ENCODE results near the gene UBE2J2.

Gene UBE2J2

DNA sequence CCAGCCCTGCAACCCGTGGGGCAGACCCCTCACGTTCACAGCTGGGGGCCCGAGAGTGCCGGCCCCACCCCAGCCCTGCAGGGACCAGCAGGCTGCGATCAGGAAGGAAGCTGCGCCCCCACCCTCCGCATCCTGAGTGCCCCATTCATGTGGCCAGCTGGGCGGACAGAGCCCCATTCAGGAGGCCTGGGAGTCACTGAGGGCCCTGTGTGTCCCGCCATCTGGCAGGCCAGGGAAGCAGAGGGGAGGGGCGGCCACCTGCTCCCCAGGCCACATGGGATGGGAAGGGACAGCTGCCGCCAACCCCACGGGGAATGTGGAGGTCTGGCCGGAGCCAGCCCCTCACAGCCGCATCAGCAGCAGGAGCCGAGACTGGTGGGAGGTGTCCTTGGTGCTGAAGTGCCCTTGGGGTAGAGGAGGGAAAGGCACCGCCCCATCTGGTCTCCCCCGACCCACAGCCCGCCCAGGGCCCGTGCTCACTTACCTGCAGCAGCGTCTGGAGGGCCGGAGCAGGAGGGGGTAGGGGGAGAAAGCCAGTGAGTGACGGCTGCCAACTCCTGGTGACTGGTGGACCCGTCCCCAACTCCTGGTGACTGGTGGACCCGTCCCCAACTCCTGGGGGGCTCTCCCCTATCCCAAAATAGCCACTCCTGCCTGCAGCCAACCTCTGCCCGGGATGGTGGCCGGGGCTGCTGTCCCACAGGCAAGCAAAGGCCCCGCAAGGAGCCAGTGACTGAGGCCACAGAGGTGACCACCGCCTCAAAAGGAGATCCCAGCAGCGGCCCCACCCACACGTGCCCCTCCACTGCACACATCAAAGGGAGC lies 25.4 kb upstream of the UBE2J2 start:
- no peak overlapping the region for H3K4me3 ChIP-seq (ENCODE audit: insufficient read depth in 1 of 2, low read depth in 1 of 2, low read length in 2 of 2)
- H3K14ac ChIP-seq (ENCODE audit: low read length in 2 of 2): no peak overlapping the region
- H3K4ac ChIP-seq (ENCODE audit: low read depth in 1 of 2, low read length in 2 of 2): no peak overlapping the region
- H4K91ac ChIP-seq (ENCODE audit: low read length): no peak overlapping the region
- no peak overlapping the region for H2BK120ac ChIP-seq (ENCODE audit: low read depth, low read length)
- H2BK5ac ChIP-seq (ENCODE audit: low read depth, low read length, poor library complexity, severe bottlenecking): no peak overlapping the region
- H3K79me1 ChIP-seq (replicated peaks; ENCODE audit: low read length, poor library complexity, severe bottlenecking): peaks cover 18% of the 10 kb centered on the region
- no peak overlapping the region for H3K27ac ChIP-seq (ENCODE audit: low read length, poor library complexity, severe bottlenecking)
- no peak overlapping the region for H3K23ac ChIP-seq (ENCODE audit: low read length in 2 of 2)
- H3K9ac ChIP-seq (ENCODE audit: low read length): no peak overlapping the region
- peaks cover 5 to 84% of the 10 kb centered on the region in 2 experiments for H3K36me3 ChIP-seq (ENCODE audit: control insufficient read depth in 1 of 2, insufficient read depth in 2 of 2, low read depth in 1 of 2, low read length in 2 of 2)
- peaks cover 21% of the 10 kb centered on the region for H3K4me1 ChIP-seq (ENCODE audit: control insufficient read depth, insufficient read depth, low read depth, low read length)
- no peaks in the 10 kb centered on the region for H3K9me3 ChIP-seq (ENCODE audit: control insufficient read depth, low read length)
- H3K18ac ChIP-seq (ENCODE audit: low read depth in 1 of 2, low read length in 2 of 2): no peak overlapping the region
- H2AK5ac ChIP-seq (ENCODE audit: low read length, severe bottlenecking): no peak overlapping the region
- H2AFZ ChIP-seq (ENCODE audit: low read depth, low read length): no peak overlapping the region
- no peak overlapping the region for H4K8ac ChIP-seq (ENCODE audit: low read length)
- no peak overlapping the region for H3K4me2 ChIP-seq (ENCODE audit: low read length, poor library complexity, severe bottlenecking)
- no peak overlapping the region for H2BK12ac ChIP-seq (ENCODE audit: low read length in 2 of 2)
- 77% methylated on average over 30 of the region's 30 CpGs for WGBS
- H2BK15ac ChIP-seq (ENCODE audit: low read depth, poor library complexity, severe bottlenecking): no peak overlapping the region
- H3K27me3 ChIP-seq (ENCODE audit: control insufficient read depth in 1 of 2, insufficient read depth in 1 of 2, low read length in 2 of 2): no peaks in the 10 kb centered on the region
- DNase-seq: peak; percentile 29

DNA sequence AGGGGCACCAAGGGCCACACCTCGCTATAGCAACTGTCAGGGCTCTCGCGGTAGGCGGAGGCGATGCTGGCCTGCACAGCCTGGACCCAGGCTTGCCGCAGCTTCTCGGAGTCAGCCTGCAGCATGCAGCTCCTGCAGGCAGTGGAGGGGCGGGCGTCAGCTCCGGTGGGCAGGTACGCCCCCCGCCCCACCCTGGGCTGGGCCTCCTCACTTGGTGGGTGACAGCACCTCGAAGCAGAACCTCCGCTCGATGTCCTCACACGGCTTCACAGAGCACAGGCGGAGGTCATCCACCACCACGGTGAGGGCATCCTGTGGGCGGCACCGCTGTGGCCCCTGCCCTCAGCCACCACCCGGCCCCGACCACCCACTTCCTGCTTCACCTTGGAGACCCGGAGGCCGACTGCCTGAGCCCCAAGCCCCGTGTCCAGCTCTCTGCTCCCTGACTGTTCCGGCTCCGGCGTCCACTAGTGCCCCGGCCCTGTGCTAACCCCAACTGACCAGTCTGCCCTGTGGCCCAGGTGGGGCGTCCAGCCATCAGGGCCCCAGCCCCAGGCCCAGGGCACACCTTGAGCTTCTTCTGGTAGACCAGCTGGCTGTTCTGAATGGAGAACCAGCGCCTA lies 24.3 kb upstream of the UBE2J2 start:
- no peak overlapping the region for H3K27ac ChIP-seq (ENCODE audit: low read length, poor library complexity, severe bottlenecking)
- no peak for DNase-seq
- H3K4me3 ChIP-seq (ENCODE audit: insufficient read depth in 1 of 2, low read depth in 1 of 2, low read length in 2 of 2): no peak overlapping the region
- H4K91ac ChIP-seq (ENCODE audit: low read length): no peak overlapping the region
- no peak overlapping the region for H3K18ac ChIP-seq (ENCODE audit: low read depth in 1 of 2, low read length in 2 of 2)
- no peaks in the 10 kb centered on the region for H3K9me3 ChIP-seq (ENCODE audit: control insufficient read depth, low read length)
- peaks cover 9% of the 10 kb centered on the region for H3K4me1 ChIP-seq (ENCODE audit: control insufficient read depth, insufficient read depth, low read depth, low read length)
- H2AK5ac ChIP-seq (ENCODE audit: low read length, severe bottlenecking): no peak overlapping the region
- no peak overlapping the region for H3K9ac ChIP-seq (ENCODE audit: low read length)
- H3K4me2 ChIP-seq (ENCODE audit: low read length, poor library complexity, severe bottlenecking): no peak overlapping the region
- H3K36me3 ChIP-seq (ENCODE audit: control insufficient read depth in 1 of 2, insufficient read depth in 2 of 2, low read depth in 1 of 2, low read length in 2 of 2): peaks cover 5 to 84% of the 10 kb centered on the region in 2 experiments
- no peak overlapping the region for H3K14ac ChIP-seq (ENCODE audit: low read length in 2 of 2)
- H2AFZ ChIP-seq (ENCODE audit: low read depth, low read length): no peak overlapping the region
- no peak overlapping the region for H2BK5ac ChIP-seq (ENCODE audit: low read depth, low read length, poor library complexity, severe bottlenecking)
- no peak overlapping the region for H2BK120ac ChIP-seq (ENCODE audit: low read depth, low read length)
- no peak overlapping the region for H3K23ac ChIP-seq (ENCODE audit: low read length in 2 of 2)
- H4K8ac ChIP-seq (ENCODE audit: low read length): peak overlapping the region; percentile 7
- H3K4ac ChIP-seq (ENCODE audit: low read depth in 1 of 2, low read length in 2 of 2): no peak overlapping the region
- H2BK15ac ChIP-seq (ENCODE audit: low read depth, poor library complexity, severe bottlenecking): no peak overlapping the region
- peaks cover 13% of the 10 kb centered on the region for H3K79me1 ChIP-seq (replicated peaks; ENCODE audit: low read length, poor library complexity, severe bottlenecking)
- H2BK12ac ChIP-seq (ENCODE audit: low read length in 2 of 2): no peak overlapping the region
- WGBS: 95% methylated on average over 31 of the region's 31 CpGs
- no peaks in the 10 kb centered on the region for H3K27me3 ChIP-seq (ENCODE audit: control insufficient read depth in 1 of 2, insufficient read depth in 1 of 2, low read length in 2 of 2)

DNA sequence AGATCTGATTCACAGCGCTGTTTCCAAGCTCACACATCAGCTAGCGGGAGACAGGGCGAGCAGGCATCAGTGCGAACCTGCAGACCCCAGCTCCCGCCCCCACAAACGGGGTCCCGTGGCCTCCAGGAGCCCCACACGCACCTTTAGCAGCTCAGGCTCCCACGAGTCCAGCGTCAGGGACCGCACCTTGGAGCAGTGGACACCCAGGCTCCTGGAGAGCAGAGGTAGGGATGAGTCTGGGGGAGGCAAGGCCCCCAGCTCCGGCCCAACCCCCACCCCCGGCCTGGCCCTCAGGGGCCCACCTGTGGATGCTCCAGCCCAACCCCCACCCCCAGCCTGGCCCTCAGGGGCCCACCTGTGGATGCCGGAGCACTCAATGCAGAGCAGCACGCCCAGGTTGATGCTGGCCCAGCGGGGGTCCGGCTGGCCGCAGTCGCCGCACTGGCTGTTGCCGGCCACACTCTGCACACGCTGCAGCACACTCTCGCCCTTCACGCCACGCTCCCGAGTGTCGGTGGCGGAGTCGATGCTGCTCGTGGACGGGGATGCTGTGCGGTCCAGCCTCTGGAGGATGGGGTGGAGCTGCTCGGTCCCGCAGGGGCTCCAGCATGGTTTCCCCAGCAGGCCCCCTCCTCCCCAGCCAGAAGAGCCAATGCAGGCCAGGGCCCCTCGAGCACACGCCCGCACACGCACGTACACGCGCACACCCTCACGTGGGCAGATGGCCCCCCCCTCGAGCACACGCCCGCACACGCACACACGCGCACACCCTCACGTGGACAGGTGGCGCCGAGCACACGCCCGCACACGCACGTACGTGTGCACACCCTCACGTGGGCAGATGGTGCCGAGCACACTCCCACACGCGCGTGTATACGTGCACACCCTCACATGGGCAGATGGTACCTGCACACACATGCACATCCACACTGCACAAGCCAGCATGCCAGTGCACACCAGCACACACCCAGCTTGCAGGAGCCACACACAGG lies 22.7 kb upstream of the UBE2J2 start:
- H3K27ac ChIP-seq (ENCODE audit: low read length, poor library complexity, severe bottlenecking): no peak overlapping the region
- peaks cover 3% of the 10 kb centered on the region for H3K79me1 ChIP-seq (replicated peaks; ENCODE audit: low read length, poor library complexity, severe bottlenecking)
- no peak overlapping the region for H2BK15ac ChIP-seq (ENCODE audit: low read depth, poor library complexity, severe bottlenecking)
- no peak overlapping the region for H2AFZ ChIP-seq (ENCODE audit: low read depth, low read length)
- H4K91ac ChIP-seq (ENCODE audit: low read length): peak overlapping the region; percentile 58
- H2BK12ac ChIP-seq (ENCODE audit: low read length in 2 of 2): no peak overlapping the region
- 96% methylated on average over 61 of the region's 62 CpGs for WGBS
- no peak overlapping the region for H3K18ac ChIP-seq (ENCODE audit: low read depth in 1 of 2, low read length in 2 of 2)
- H3K36me3 ChIP-seq (ENCODE audit: control insufficient read depth in 1 of 2, insufficient read depth in 2 of 2, low read depth in 1 of 2, low read length in 2 of 2): peaks cover 5 to 81% of the 10 kb centered on the region in 2 experiments
- no peak overlapping the region for H2BK120ac ChIP-seq (ENCODE audit: low read depth, low read length)
- H3K23ac ChIP-seq (ENCODE audit: low read length in 2 of 2): no peak overlapping the region
- no peak overlapping the region for H2AK5ac ChIP-seq (ENCODE audit: low read length, severe bottlenecking)
- H3K14ac ChIP-seq (ENCODE audit: low read length in 2 of 2): no peak overlapping the region
- no peaks in the 10 kb centered on the region for H3K27me3 ChIP-seq (ENCODE audit: control insufficient read depth in 1 of 2, insufficient read depth in 1 of 2, low read length in 2 of 2)
- H3K4me3 ChIP-seq (ENCODE audit: insufficient read depth in 1 of 2, low read depth in 1 of 2, low read length in 2 of 2): no peak overlapping the region
- H3K4ac ChIP-seq (ENCODE audit: low read depth in 1 of 2, low read length in 2 of 2): no peak overlapping the region
- no peak for DNase-seq
- H3K4me2 ChIP-seq (ENCODE audit: low read length, poor library complexity, severe bottlenecking): no peak overlapping the region
- no peak overlapping the region for H2BK5ac ChIP-seq (ENCODE audit: low read depth, low read length, poor library complexity, severe bottlenecking)
- H3K9ac ChIP-seq (ENCODE audit: low read length): no peak overlapping the region
- peaks cover 6% of the 10 kb centered on the region for H3K4me1 ChIP-seq (ENCODE audit: control insufficient read depth, insufficient read depth, low read depth, low read length)
- H3K9me3 ChIP-seq (ENCODE audit: control insufficient read depth, low read length): no peaks in the 10 kb centered on the region
- no peak overlapping the region for H4K8ac ChIP-seq (ENCODE audit: low read length)
